Mononuclear cell (primary cell): ENCODE data around the gene NFX1. TPM values are rescaled to one million over a fixed set of nuclear protein-coding genes. Genes with fewer than 3 reads are reported as not detected.
"Not testable (repeated sequence)": the region's sequence is repeated elsewhere in the genome, so short reads cannot be mapped to it uniquely, and the experiment has no call there.

Experiments used
- H3K27me3 ChIP-seq: 2 replicates; pipeline ENCODE4 v1.6.0; 2011; ENCODE audit warnings: low read length, control low read depth; ENCODE audit not compliant: insufficient read depth
- H3K4me1 ChIP-seq: 2 replicates; pipeline ENCODE4 v1.5.1; 2011; ENCODE audit warnings: mild to moderate bottlenecking, low read length, control low read depth; ENCODE audit not compliant: insufficient read depth
- H3K4me3 ChIP-seq: 2 replicates; pipeline ENCODE4 v1.5.1; 2011; ENCODE audit warnings: mild to moderate bottlenecking, low read length, moderate library complexity
- H3K9me3 ChIP-seq: 2 replicates; pipeline ENCODE4 v1.5.1; 2011; ENCODE audit warnings: low read depth, mild to moderate bottlenecking, control low read depth, low read length
- total RNA-seq: library from RNA; depleted of rRNA; stranded (reverse); fragments of >200 nt; gene quantifications from one replicate; pipeline ENCODE4 v1.2.3, GENCODE V29; 2012

Gene NFX1
- total RNA-seq, 1 donor: 32.0 TPM

DNA sequence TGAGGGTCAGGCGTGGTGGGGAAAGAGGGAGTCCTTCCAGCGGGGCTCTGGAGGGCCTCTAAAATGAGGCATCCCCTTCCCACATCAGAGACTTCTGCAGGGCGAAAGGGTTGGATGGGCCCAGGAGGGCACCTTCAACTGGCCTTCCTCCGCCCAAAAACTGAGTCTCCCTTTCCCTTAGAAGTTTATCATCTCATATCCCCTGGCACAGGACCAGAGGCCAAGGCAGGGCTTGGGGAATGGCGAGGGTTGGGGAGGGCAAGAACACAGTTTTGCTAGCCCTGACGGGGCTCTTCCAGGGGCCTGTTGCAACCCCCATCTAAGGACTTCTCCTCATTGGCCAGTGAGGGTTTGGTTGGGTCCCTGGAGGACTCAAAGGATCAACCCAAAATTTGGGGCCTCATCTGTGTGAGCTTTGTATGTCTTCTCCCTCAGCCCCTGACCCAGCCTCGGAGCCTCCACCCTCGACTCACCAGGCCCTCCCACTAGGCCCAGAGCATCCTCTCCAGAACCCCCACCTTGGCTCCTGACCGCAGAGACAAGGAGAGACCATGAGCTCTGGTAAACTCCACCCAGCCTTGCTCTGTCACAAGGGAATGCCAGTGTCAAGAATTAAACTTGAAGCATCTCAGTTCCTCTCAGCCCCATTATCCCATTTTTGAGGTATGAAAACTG, 87.9 kb downstream of the NFX1 start:
- H3K4me1 ChIP-seq: peaks cover 10% of the 10 kb centered on the region
- no peaks in the 10 kb centered on the region for H3K9me3 ChIP-seq
- no peaks in the 10 kb centered on the region for H3K27me3 ChIP-seq
- no peak overlapping the region for H3K4me3 ChIP-seq

DNA sequence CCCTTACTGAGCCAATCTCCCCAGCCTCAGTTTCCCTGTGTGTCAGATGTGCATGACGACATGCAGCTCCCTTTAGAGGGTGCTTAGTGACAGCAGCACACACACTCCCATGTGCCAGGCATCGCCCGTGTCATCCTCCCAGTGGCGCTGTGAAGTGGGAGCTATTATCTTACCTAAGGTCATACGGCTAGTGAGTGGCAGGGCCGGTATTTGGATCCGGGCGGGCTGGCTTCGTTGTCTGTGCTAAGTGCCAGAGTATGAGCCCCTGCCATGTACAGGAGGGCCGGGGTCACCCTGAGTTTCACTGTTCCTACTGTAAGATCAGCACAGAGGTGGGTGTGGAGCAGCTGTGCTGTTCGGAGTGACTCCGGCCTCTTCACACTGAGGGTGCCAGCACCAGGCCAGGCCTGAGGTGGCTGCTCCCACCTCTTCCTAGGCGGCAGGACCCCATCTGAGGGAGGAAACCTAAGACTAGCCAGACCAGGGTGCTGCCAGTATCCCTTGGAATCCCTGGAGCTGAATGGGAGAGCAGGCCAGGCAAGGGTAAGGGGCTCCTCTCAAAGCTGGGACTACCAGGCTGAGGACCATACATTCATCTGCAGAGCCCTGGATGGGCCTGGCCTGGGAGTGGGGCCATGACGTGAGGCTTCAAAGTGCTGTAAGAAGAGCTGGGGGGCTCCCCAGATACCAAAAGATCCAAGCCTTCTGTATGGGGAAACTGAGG, 89.5 kb downstream of the NFX1 start:
- Histone ChIP-seq H3K9me3 (no peaks in the 10 kb centered on the region), H3K4me1 (peaks cover 9% of the 10 kb centered on the region), H3K27me3 (no peaks in the 10 kb centered on the region), H3K4me3 (no peak overlapping the region)

DNA sequence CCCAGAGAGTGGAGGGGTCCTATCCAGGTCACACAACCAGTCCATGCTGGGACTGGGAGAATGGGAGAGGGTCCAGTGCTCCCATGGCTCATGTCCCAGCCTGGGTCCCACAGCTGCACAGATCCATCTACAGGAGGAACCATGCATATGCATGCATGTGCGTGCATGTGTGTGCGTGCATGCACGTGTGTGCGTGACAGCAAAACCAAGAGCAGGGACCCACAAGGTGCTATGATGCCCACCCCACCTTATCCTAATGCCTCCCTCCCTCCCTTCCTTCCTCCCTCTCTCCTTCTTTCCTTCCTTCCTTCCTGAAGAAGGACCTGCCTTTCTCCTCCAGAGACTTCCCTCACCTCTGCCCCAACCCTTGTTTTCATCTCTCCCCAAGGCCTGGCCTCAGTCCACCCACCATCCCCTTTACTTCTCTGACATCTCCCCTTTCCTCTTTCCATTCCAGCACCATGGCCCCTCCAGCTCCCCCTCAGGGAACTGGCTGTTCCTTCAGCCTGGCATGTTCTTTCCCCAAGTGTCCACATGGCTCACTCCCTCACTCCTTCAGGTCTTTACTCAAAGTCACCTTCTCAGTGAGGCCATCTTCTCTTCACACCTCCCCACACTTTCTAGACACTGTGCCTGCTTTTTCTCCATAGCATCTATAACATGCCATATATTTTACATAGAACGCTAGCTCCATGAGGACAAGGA, 90.2 kb downstream of the NFX1 start:
- Histone ChIP-seq H3K27me3 (no peaks in the 10 kb centered on the region), H3K4me3 (no peak overlapping the region), H3K4me1 (peaks cover 2% of the 10 kb centered on the region), H3K9me3 (no peaks in the 10 kb centered on the region)

DNA sequence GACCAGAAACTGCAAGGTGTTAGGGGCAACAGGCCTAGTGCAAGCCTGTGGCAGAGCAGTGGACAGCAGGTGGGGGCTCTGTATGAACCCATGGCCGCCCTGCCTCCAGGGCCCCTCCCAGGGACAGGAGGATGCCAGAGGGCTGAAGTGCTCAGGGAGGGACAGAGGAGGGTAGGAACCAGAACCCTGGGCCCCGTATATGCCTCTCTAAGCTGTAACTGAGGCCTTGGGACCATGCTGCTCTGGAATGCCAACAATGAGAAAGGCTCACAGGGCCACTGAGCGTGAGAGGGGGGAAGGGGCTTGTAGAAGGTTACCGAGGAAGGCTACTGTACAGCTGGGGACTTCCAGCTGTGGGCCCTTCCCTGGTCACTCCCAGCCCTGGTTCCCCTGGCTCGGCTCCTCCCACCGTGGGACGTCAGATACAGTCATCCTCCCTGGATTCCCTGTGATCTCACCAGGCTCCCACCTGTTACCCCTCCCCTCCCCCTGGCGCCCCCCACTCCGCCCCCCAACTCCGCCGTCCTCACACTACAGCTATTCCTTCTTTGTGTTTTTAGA, 91.0 kb downstream of the NFX1 start:
- no peaks in the 10 kb centered on the region for H3K9me3 ChIP-seq
- H3K4me3 ChIP-seq: no peak overlapping the region
- no peaks in the 10 kb centered on the region for H3K27me3 ChIP-seq
- H3K4me1 ChIP-seq: no peaks in the 10 kb centered on the region

DNA sequence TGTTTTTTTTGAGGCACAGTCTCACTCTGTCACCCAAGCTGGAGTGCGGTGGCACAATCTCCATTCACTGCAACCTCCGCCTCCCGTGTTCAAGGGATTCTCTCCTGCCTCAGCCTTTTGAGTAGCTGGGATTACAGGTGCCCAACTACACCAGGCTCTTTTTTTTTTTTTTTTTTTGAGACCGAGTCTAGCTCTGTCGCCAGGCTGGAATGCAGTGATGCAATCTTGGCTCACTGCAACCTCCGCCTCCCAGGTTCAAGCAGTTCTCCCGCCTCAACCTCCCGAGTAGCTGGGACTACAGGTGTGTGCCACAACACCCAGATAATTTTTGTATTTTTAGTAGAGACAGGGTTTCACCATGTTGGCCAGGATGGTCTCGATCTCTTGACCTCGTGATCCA, 92.1 kb downstream of the NFX1 start:
- H3K4me3 ChIP-seq: not testable (repeated sequence)

DNA sequence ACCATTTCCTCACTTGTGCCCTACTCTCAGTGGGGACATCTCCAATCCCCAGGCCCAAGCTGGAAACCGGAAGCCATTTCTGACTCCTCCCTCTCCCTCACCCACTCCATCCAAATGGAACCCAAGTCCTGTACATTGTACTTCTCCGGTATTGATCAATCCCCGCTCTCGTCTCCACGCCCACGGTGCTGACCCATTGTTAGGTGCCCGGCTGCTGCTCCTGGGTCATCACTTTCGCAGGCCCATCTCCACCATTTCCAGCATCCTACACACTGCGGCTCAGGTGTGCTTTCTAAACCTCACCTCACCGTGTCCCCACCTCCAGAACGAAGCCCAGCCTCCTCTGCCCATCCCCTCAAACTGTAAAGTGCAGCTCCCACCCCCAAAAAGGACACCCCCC, 93.1 kb downstream of the NFX1 start:
- H3K27me3 ChIP-seq, H3K4me3 ChIP-seq, H3K4me1 ChIP-seq, H3K9me3 ChIP-seq: not testable (repeated sequence)

More for the DNA sequence above, 92.1 kb downstream of the NFX1 start:
- not testable (repeated sequence) for H3K9me3 ChIP-seq, H3K4me1 ChIP-seq, H3K27me3 ChIP-seq

DNA sequence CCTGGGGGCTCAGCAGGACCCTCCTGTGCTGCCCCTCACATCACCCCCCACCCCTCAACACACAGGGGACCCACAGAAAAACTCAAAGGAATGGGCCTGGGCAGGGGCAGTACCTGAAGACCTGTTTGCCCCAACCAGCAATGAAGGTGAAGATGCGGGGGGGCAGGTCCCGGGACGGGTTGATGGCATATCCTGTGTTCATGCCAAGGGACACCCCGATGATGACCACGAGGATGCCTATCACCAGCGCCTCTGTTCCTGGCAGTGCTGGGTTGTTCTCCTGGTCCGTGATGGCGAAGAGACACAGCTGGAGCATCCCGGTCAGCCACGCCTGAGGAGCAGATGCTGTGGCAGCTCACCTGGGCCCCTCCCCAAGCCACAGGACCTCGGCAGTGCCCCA, 95.2 kb downstream of the NFX1 start:
- not testable (repeated sequence) for H3K9me3 ChIP-seq, H3K4me3 ChIP-seq, H3K4me1 ChIP-seq, H3K27me3 ChIP-seq

DNA sequence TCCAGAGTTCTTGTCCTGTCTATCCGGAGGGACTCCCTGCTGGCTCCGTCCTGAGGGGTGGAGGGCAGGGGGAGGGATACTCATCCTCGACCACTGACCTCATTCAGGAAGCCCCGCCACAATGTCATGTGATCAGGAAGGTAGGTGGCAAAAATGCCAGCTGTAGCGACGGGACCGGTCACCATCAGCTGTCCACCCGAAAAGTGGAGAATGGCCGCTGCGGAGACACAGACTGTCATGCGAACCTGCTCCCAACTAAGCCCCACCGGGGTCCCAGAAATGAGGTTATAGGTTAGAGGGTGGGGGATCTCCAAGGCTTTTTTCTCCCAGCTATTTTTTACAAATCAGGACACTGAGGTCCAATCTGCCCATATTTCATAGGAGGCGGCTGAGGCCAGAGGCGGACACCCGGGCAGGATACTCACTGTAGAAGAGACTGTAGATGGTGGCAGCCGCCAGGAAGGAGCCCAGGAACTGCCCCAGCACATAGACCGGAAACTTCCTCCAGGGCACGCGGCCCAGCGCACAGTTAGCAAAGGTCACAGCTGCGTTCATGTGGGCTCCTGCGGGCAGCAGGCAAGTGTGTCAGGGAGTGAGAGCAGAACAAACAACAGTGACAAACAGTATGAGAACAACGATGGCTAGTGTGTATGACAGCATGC, 95.8 kb downstream of the NFX1 start:
- not testable (repeated sequence) for H3K4me1 ChIP-seq, H3K4me3 ChIP-seq, H3K9me3 ChIP-seq, H3K27me3 ChIP-seq

DNA sequence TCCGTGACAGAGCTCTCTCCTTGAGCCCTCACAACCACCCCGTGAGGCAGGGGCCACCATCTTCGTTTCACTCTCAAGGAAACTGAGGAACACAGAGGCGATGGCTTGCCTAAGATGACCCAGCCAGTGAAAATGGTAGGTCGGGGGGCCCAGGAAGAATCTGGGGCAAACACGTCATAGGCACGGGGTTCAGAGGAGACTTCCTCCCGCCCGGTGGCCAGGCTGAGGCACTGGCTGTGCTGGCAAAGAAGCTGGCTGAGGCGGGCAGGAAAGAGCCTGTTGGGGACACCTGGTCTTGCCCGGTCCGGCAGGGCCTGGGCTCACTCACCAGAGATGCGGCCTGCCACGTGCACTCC, 96.3 kb downstream of the NFX1 start:
- not testable (repeated sequence) for H3K9me3 ChIP-seq, H3K27me3 ChIP-seq, H3K4me1 ChIP-seq, H3K4me3 ChIP-seq

DNA sequence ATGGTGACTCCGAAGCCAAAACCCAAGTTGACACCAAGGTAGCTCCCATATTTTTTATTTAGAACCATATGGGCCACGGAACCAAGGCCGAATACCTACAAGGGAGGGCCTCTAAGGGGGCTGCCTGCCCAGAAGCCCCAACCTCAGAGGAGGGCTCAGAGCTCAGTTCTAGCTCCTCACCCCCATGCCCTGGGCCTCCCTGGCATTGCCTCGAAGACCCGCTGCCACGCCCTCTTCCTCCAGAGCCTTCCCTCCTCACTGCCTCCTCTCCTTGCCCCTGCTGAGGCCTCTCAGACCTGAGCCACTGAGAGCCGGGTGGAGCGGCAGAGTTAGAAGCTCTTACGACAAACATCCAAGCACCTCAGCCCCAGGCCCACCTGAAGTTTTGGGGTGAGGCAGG, 96.7 kb downstream of the NFX1 start:
- not testable (repeated sequence) for H3K9me3 ChIP-seq, H3K4me3 ChIP-seq, H3K27me3 ChIP-seq, H3K4me1 ChIP-seq

DNA sequence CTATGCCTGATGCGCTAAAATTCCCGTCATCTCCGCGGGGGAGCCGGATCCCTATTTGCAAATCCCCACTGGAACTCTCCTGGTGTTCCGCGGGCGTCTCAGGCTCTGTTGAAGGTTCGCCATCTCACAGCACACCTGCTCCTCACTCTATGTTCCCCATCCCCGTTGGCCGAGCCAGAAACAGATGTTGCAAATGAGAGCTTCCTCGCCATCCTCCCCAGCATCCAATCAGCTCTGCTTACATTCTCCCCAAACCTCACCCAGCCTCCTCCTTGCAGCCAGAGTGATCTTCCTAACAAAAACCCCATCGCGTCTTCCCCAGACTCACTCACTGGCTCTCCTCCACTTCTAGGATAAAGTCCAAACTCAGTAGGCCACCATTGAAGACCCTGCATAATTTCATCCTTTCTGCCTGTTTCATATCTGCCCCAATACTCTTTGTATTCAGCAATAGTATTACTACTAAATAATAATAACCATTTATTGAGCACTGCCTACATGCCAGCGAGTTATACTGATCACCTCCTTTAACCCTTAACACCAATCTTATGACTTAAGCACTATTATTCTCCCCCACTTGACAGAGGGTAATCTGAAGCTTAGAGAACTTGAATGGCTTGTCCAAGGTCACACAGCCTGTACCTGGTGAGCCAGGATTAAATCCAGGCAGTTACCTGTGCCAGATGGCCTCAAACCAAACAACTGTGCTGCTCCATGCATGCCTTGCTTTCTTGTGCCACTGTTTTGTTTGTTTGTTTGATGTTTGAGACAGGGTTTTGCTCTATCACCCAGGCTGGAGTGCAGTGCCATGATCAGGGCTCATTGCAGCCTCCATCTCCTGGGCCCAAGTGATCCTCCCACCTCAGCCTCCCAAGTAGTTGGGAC, 98.0 kb downstream of the NFX1 start:
- Histone ChIP-seq H3K27me3 (no peaks in the 10 kb centered on the region), H3K4me1 (no peaks in the 10 kb centered on the region), H3K4me3 (no peak overlapping the region), H3K9me3 (no peaks in the 10 kb centered on the region)

DNA sequence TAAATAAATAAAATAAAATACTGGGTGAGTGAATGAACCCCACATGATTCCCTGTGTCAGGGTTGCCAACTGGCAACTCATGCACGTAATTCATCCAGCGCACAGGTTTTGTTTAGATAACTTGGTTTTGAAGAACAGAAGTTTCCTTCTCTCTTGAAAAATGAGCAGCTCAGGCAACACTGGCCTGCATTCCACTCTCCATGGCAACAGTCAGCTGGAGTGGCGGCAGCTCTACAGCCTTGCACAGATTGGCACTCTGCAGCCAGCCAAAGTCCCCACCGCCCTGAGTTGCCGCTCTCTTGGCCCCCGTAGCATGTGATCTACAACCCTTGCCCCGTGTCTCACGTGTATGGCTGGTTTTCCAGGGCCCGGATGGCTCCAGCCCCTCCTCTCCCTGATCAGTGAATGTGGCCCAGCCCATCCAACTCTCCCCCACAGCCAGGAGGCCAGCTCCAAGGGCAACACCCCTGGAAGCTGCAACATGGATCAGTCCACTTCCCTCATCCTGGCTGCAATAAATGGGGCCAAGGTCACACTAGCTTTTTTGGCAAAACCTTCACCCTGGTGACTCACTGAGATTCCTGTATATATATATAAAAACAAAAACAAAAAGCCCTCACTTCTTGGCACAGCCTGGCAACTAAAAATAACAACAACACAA, 100.9 kb downstream of the NFX1 start:
- H3K4me1 ChIP-seq, H3K27me3 ChIP-seq, H3K4me3 ChIP-seq, H3K9me3 ChIP-seq: not testable (repeated sequence)

DNA sequence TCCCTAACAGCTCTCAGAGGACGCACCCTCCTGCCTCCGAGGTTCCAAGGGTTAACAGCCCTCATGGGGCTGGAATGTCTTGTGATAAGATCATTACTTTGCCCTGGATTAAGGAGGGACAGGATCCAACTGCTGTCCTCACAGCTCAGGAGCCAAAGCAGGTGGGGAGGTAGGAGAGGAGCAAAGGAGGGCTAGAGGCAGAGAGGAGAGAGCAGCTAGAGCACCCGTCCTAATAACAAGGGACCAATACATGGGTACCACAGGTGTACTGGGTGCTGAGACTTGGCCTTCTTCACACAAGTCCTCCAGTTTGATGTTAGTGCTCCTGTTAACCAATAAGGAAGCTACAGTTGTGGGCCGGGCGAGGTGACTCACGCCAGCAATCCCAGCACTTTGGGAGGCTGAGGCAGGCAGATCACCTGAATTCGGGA, 102.3 kb downstream of the NFX1 start:
- not testable (repeated sequence) for H3K4me1 ChIP-seq, H3K27me3 ChIP-seq, H3K9me3 ChIP-seq, H3K4me3 ChIP-seq

DNA sequence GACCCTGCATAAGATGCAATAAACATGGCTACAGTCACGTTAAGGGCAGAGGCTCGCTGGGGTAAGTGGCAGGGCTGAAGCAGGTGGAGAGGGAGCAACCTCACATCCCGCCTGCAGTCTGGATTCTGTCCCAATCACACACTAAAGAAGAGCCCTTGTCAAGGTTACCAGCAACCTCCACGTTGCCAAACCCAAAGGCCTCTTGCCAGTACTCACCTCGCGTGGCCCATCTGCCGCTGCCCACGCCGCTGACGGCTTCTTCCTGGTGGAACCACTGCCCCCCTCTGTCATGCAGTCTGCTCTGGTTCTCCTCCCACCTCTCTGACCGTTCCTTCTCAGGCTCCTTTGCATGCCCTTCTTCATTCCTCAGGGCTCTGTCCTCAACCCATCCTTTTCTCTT, 103.3 kb downstream of the NFX1 start:
- Histone ChIP-seq H3K4me3 (no peak overlapping the region), H3K4me1 (no peaks in the 10 kb centered on the region), H3K27me3 (no peaks in the 10 kb centered on the region), H3K9me3 (no peaks in the 10 kb centered on the region)
